ENCODE results near the gene D2HGDH.

GRCh38 chr2:241702155-241703031 is 32.0 kb upstream of the D2HGDH start:
- TF ChIP-seq CTCF (IDR thresholded peaks at IDR 0.05; ENCODE audit: borderline replicate concordance, extremely low read depth, low read length, poor library complexity, severe bottlenecking) (peak; percentile 67), EZH2 (IDR thresholded peaks at IDR 0.05; ENCODE audit: borderline replicate concordance, low read depth, low read length, severe bottlenecking) (no peak)
